WERI-Rb-1 (cell line): ENCODE data around the gene PCBP4.

Experiments
- DNase-seq: peaks from one replicate; pipeline ENCODE4 v3.0.0-alpha.2; 2020
- H3K27ac ChIP-seq: fragments of 250-450 bp; sonication (Bioruptor Pico); 2 replicates; pipeline ENCODE4 v1.5.1; 2020; ENCODE audit warnings: mild to moderate bottlenecking, moderate library complexity
- H3K27me3 ChIP-seq: fragments of 250-450 bp; sonication (Bioruptor Pico); 2 replicates; pipeline ENCODE4 v1.5.1; 2021; ENCODE audit warnings: mild to moderate bottlenecking, low read depth, moderate library complexity; ENCODE audit not compliant: insufficient read depth, severe bottlenecking
- H3K36me3 ChIP-seq: fragments of 250-450 bp; sonication (Bioruptor Pico); 2 replicates; pipeline ENCODE4 v1.5.1; 2020; ENCODE audit warnings: mild to moderate bottlenecking, moderate library complexity
- H3K4me3 ChIP-seq: 2 replicates; pipeline ENCODE4 v1.5.1; 2011; ENCODE audit warnings: low read depth, mild to moderate bottlenecking, control low read depth, low read length
- H3K9me3 ChIP-seq: fragments of 250-450 bp; sonication (Bioruptor Pico); 2 replicates; pipeline ENCODE4 v1.5.1; 2021; ENCODE audit warnings: mild to moderate bottlenecking, moderate library complexity; ENCODE audit not compliant: severe bottlenecking
- CTCF ChIP-seq: IDR thresholded peaks from 2 replicates; pipeline ENCODE4 v1.5.1; 2011; ENCODE audit warnings: low read depth, mild to moderate bottlenecking, control low read depth, inconsistent platforms, low read length

The PCBP4 gene

GRCh38 chr3:51970606-51971300, 3.5 kb upstream of the PCBP4 start:
- no peak for DNase-seq
- Histone ChIP-seq H3K36me3 (peaks cover 42% of the 10 kb centered on the region), H3K4me3 (no peak overlapping the region), H3K27ac (peak overlapping the region; percentile 100), H3K9me3 (no peaks in the 10 kb centered on the region), H3K27me3 (no peaks in the 10 kb centered on the region)
- TF ChIP-seq CTCF, result no peak

GRCh38 chr3:51969841-51970240, 2.6 kb upstream of the PCBP4 start:
- peak overlapping the region; percentile 100 for H3K27ac ChIP-seq
- no peak for DNase-seq
- no peak for TF ChIP-seq CTCF
- H3K4me3 ChIP-seq, result no peak overlapping the region
- H3K9me3 ChIP-seq, result no peaks in the 10 kb centered on the region
- H3K36me3 ChIP-seq, result peaks cover 51% of the 10 kb centered on the region
- H3K27me3 ChIP-seq, result no peaks in the 10 kb centered on the region

- Histone ChIP-seq H3K9me3 (no peaks in the 10 kb centered on the region), H3K36me3 (peaks cover 57% of the 10 kb centered on the region), H3K4me3 (peak overlapping the region; percentile 44), H3K27ac (peak overlapping the region; percentile 100), H3K27me3 (no peaks in the 10 kb centered on the region)
- peak; percentile 72 for DNase-seq
- TF ChIP-seq CTCF, result no peak
Observed at GRCh38 chr3:51968883-51969678, 1.8 kb upstream of the PCBP4 start.

GRCh38 chr3:51968170-51968775, 1.0 kb upstream of the PCBP4 start:
- Histone ChIP-seq H3K4me3 (peak overlapping the region; percentile 64), H3K27ac (peak overlapping the region; percentile 100), H3K27me3 (no peaks in the 10 kb centered on the region), H3K9me3 (no peaks in the 10 kb centered on the region), H3K36me3 (peaks cover 64% of the 10 kb centered on the region)
- DNase-seq, result peak; percentile 98
- no peak for TF ChIP-seq CTCF

DNA sequence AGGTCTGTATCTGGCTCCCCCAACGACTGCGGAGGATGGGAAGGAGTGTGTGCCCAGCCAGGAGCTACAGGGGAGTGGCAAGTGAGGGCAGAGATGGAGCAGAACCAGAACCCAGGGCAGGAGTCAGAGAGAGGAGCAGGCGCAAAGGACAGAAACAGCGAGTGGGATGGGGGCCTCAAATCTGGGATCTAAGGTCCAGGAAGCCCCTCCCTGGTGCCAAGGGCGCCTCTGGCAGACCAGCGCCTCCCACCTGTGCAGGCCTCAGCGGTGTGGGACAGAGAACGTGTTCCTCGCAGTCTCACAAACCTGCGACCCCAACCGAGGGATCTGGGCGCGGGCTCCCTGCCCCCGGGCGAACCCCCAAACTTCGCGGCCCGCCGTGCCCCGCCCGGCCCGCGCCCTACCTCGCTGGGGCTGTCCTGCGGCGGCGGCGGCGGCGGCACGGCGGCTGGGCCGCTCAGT, 301 bp downstream of the PCBP4 start:
- peak; percentile 34 for DNase-seq
- no peaks in the 10 kb centered on the region for H3K9me3 ChIP-seq
- no peaks in the 10 kb centered on the region for H3K27me3 ChIP-seq
- H3K36me3 ChIP-seq, result peaks cover 75% of the 10 kb centered on the region
- peak overlapping the region; percentile 100 for H3K27ac ChIP-seq
- no peak for TF ChIP-seq CTCF
- H3K4me3 ChIP-seq, result peak overlapping the region; percentile 93
